ENCODE measurements around the gene BMS1. TPM values are rescaled to one million over a fixed set of nuclear protein-coding genes. Genes with fewer than 3 reads are reported as not detected.
"Not testable (repeated sequence)": the region's sequence is repeated elsewhere in the genome, so short reads cannot be mapped to it uniquely, and the experiment has no call there.

BMS1 gene
- total and polyA plus RNA-seq, 2 of the 4 experiments (the other 2 are of a cell fraction), result 7.5 to 22.9 TPM

DNA sequence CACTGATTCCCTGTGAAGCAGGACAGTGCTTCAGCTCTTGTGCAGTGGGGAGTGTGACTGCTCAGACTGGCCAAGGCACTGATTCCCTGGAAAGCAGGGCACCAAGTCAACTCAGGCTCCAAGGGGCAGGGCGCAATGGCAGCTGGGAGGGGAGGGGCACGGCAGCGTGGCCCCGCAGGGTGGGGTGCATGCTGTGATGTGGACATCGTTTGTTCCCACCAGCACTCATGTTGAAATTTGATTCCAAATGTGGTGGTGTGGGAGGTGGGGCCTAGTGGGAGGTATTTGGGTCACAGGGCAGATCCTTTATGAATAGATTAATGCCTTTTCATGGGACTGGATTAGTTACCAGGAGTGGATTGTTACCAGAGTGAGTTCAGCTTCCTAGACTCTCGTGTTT is 44.2 kb downstream of the BMS1 start:
- H3K4me1 ChIP-seq (ENCODE audit: control insufficient read depth, insufficient read depth, low read length); intact Hi-C loops (cut with micrococcal nuclease); H3K14ac ChIP-seq (replicated peaks; ENCODE audit: low read depth, low read length); BruUV-seq (replicated peaks); in situ Hi-C loops (cut with MboI; ENCODE audit: low sequenced_read_pairs); CTCF ChIA-PET; H2AK9ac ChIP-seq (replicated peaks; ENCODE audit: low read depth, low read length, poor library complexity); H3K9me1 ChIP-seq (ENCODE audit: insufficient read depth, low read length); DNase-seq; dilution Hi-C loops (cut with HindIII; ENCODE audit: low sequenced_read_pairs, unreplicated experiment); H2BK15ac ChIP-seq (ENCODE audit: low read depth, low read length); H4K8ac ChIP-seq (ENCODE audit: low read depth in 2 of 2, low read length in 2 of 2); H2BK5ac ChIP-seq (ENCODE audit: low read depth, low read length, poor library complexity, severe bottlenecking); H3K18ac ChIP-seq (ENCODE audit: low read depth, low read length); H4K91ac ChIP-seq (ENCODE audit: insufficient read depth, low read depth, low read length); H3K4me2 ChIP-seq (ENCODE audit: low read depth, low read length); H2AFZ ChIP-seq (replicated peaks; ENCODE audit: low read length, poor library complexity); H4K20me1 ChIP-seq (ENCODE audit: insufficient read depth, low read length); H3K27ac ChIP-seq (ENCODE audit: insufficient read depth, low read length); H2AK5ac ChIP-seq (ENCODE audit: low read depth, low read length); ATAC-seq (ENCODE audit: low read depth); H3K9ac ChIP-seq (ENCODE audit: low read depth, low read length); H3K23ac ChIP-seq (ENCODE audit: low read depth, low read length); H3K27me3 ChIP-seq (ENCODE audit: control insufficient read depth, insufficient read depth, low read length); H4K5ac ChIP-seq (ENCODE audit: low read depth, low read length); H2BK20ac ChIP-seq (ENCODE audit: low read depth, low read length); H3K56ac ChIP-seq (ENCODE audit: extremely low read depth, insufficient read depth, low read length); H3K4ac ChIP-seq (ENCODE audit: low read depth, low read length); H3K79me1 ChIP-seq (ENCODE audit: low read depth in 1 of 2, low read length in 2 of 2); H2BK120ac ChIP-seq (ENCODE audit: low read depth, low read length); POLR2A ChIA-PET (ENCODE audit: unreplicated experiment); H3K9me3 ChIP-seq (ENCODE audit: control insufficient read depth, insufficient read depth, low read length); H3K4me3 ChIP-seq (ENCODE audit: insufficient read depth, low read depth, low read length): not testable (repeated sequence)
- H3K36me3 ChIP-seq (ENCODE audit: control insufficient read depth, insufficient read depth, low read length), result peaks cover 31% of the 10 kb centered on the region
- no CpG with 5 or more reads among the region's 6 CpGs for WGBS, 2 experiments (ENCODE audit: extremely low coverage in 2 of 2, insufficient read length in 1 of 2)

All from IMR-90 (cell line).